ENCODE data around the gene WAPL. TPM values are rescaled to one million over a fixed set of nuclear protein-coding genes. Genes with fewer than 3 reads are reported as not detected.

Gene WAPL
- polyA plus RNA-seq, 1 donor from 2014 or later: 30.6 TPM

- no peaks in the 10 kb centered on the region for H3K79me2 ChIP-seq (replicated peaks; ENCODE audit: insufficient read depth, low read length)
- peaks cover 6% of the 10 kb centered on the region for H3K36me3 ChIP-seq (ENCODE audit: insufficient read depth, low read length)
- H3K4me2 ChIP-seq (ENCODE audit: low read length): no peak overlapping the region
- no peak overlapping the region for H3K27ac ChIP-seq (ENCODE audit: low read length)
- H3K9me3 ChIP-seq (ENCODE audit: low read length): no peaks in the 10 kb centered on the region
- no peak overlapping the region for H3K9ac ChIP-seq (ENCODE audit: low read length)
- H3K9me2 ChIP-seq (ENCODE audit: insufficient read depth, low read length): no peaks in the 10 kb centered on the region
- no peaks in the 10 kb centered on the region for H3K27me3 ChIP-seq (ENCODE audit: insufficient read depth, low read depth, low read length)
- H3K4me3 ChIP-seq (ENCODE audit: low read length): no peak overlapping the region
- no peaks in the 10 kb centered on the region for H4K20me1 ChIP-seq (ENCODE audit: insufficient read depth)
- TF ChIP-seq EP300 (conservative IDR thresholded peaks at IDR 0.05; ENCODE audit: poor library complexity, severe bottlenecking) (no peak), MXI1 (conservative IDR thresholded peaks at IDR 0.05; ENCODE audit: poor library complexity, severe bottlenecking) (no peak), POLR2AphosphoS5 (IDR thresholded peaks at IDR 0.05) (no peak), SMC3 (conservative IDR thresholded peaks at IDR 0.05; ENCODE audit: poor library complexity) (no peak), EZH2 (IDR thresholded peaks at IDR 0.05; ENCODE audit: borderline replicate concordance, insufficient read depth, low read length, poor library complexity, severe bottlenecking) (no peak), TAF1 (IDR thresholded peaks at IDR 0.05; ENCODE audit: low read depth) (no peak), REST (IDR thresholded peaks at IDR 0.05; ENCODE audit: borderline replicate concordance) (no peak), RAD21 (conservative IDR thresholded peaks at IDR 0.05) (no peak)
- TF ChIP-seq, protein P1, sequence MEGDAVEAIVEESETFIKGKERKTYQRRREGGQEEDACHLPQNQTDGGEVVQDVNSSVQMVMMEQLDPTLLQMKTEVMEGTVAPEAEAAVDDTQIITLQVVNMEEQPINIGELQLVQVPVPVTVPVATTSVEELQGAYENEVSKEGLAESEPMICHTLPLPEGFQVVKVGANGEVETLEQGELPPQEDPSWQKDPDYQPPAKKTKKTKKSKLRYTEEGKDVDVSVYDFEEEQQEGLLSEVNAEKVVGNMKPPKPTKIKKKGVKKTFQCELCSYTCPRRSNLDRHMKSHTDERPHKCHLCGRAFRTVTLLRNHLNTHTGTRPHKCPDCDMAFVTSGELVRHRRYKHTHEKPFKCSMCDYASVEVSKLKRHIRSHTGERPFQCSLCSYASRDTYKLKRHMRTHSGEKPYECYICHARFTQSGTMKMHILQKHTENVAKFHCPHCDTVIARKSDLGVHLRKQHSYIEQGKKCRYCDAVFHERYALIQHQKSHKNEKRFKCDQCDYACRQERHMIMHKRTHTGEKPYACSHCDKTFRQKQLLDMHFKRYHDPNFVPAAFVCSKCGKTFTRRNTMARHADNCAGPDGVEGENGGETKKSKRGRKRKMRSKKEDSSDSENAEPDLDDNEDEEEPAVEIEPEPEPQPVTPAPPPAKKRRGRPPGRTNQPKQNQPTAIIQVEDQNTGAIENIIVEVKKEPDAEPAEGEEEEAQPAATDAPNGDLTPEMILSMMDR (IDR thresholded peaks at IDR 0.05; ENCODE audit: poor library complexity, severe bottlenecking): no peak
- no peaks in the 10 kb centered on the region for H3F3A ChIP-seq (ENCODE audit: insufficient read depth, low read length, poor library complexity, severe bottlenecking)
- H2AFZ ChIP-seq (ENCODE audit: low read depth, low read length): no peak overlapping the region
Observed at GRCh38 chr10:86450806-86451603, 70.6 kb downstream of the WAPL start.

DNA sequence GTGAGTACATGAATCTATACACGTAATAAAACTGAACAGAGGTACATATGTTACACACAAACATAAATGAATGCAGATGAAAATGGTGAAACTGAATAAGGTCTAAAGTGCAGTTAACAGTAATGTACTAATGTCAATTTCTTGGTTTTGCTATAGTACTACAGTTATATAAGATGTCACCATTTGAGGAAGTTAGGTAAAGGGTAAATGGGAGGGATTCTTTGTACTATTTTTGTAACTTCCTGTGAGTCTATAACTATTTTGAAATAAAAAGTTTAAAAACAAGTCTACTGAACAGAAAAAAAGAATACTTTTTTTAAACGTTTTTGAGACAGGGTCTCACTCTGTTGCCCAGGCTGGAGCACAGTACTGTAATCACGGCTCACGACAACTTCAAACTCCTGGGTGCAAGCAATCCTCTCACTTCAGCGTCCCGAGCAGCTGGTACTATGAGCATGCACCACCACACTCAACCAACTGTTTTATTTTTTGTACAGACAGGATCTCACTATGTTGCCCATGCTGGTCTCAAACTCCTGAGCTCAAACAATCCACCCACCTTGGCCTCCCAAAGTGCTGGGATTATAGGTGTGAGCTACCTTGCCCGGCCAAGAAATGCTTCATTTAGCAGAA is 71.5 kb downstream of the WAPL start:
- TF ChIP-seq RAD21 (conservative IDR thresholded peaks at IDR 0.05) (no peak), MXI1 (conservative IDR thresholded peaks at IDR 0.05; ENCODE audit: poor library complexity, severe bottlenecking) (no peak), EP300 (conservative IDR thresholded peaks at IDR 0.05; ENCODE audit: poor library complexity, severe bottlenecking) (no peak), REST (IDR thresholded peaks at IDR 0.05; ENCODE audit: borderline replicate concordance) (no peak), EZH2 (IDR thresholded peaks at IDR 0.05; ENCODE audit: borderline replicate concordance, insufficient read depth, low read length, poor library complexity, severe bottlenecking) (no peak)
- TF ChIP-seq, protein P1 (IDR thresholded peaks at IDR 0.05; ENCODE audit: poor library complexity, severe bottlenecking): no peak
- H3K4me3 ChIP-seq (ENCODE audit: low read length): no peak overlapping the region
- peaks cover 6% of the 10 kb centered on the region for H3K36me3 ChIP-seq (ENCODE audit: insufficient read depth, low read length)
- no peaks in the 10 kb centered on the region for H3K9me2 ChIP-seq (ENCODE audit: insufficient read depth, low read length)
- H2AFZ ChIP-seq (ENCODE audit: low read depth, low read length): no peak overlapping the region
- H3F3A ChIP-seq (ENCODE audit: insufficient read depth, low read length, poor library complexity, severe bottlenecking): no peaks in the 10 kb centered on the region
- H3K27ac ChIP-seq (ENCODE audit: low read length): no peak overlapping the region
- no peak overlapping the region for H3K4me2 ChIP-seq (ENCODE audit: low read length)
- no peaks in the 10 kb centered on the region for H4K20me1 ChIP-seq (ENCODE audit: insufficient read depth)
- H3K9ac ChIP-seq (ENCODE audit: low read length): no peak overlapping the region
- H3K27me3 ChIP-seq (ENCODE audit: insufficient read depth, low read depth, low read length): no peaks in the 10 kb centered on the region
- no peaks in the 10 kb centered on the region for H3K9me3 ChIP-seq (ENCODE audit: low read length)
- no peaks in the 10 kb centered on the region for H3K79me2 ChIP-seq (replicated peaks; ENCODE audit: insufficient read depth, low read length)

All from neural cell (in vitro differentiated cells).